SK-N-SH treated with all-trans-retinoic acid at 6 μM for 48 hours (cell line): ENCODE results near the gene DUSP11.
"Not testable (repeated sequence)": the region's sequence is repeated elsewhere in the genome, so short reads cannot be mapped to it uniquely, and the experiment has no call there.

Experiments
- ARNTL ChIP-seq: fragments of 450-650 bp; formaldehyde crosslinking; IDR thresholded peaks from 2 replicates; pipeline ENCODE4 v1.5.0; 2020; ENCODE audit warnings: low read depth, mild to moderate bottlenecking, moderate library complexity, borderline replicate concordance
- OSR1 ChIP-seq: fragments of 250-450 bp; sonication (Bioruptor Pico); IDR thresholded peaks from 2 replicates; pipeline ENCODE4 v1.8.0; 2022; ENCODE audit warnings: moderate library complexity, mild to moderate bottlenecking, inconsistent platforms
- RARB ChIP-seq: fragments of 250-450 bp; sonication (Bioruptor Pico); IDR thresholded peaks from 2 replicates; pipeline ENCODE4 v1.8.0; 2021; ENCODE audit warnings: mild to moderate bottlenecking, moderate library complexity
- ZFP3 ChIP-seq: fragments of 250-450 bp; sonication (Bioruptor Pico); IDR thresholded peaks from 2 replicates; pipeline ENCODE4 v1.5.0; 2020; ENCODE audit warnings: mild to moderate bottlenecking, moderate library complexity
- ZFP30 ChIP-seq: fragments of 450-650 bp; formaldehyde crosslinking; IDR thresholded peaks from 2 replicates; pipeline ENCODE4 v1.5.0; 2022; ENCODE audit warnings: mild to moderate bottlenecking, moderate library complexity
- ZNF70 ChIP-seq: fragments of 450-650 bp; formaldehyde crosslinking; IDR thresholded peaks from 2 replicates; pipeline ENCODE4 v1.5.0; 2020; ENCODE audit warnings: mild to moderate bottlenecking, moderate library complexity
- ZNF8 ChIP-seq: fragments of 450-650 bp; formaldehyde crosslinking; IDR thresholded peaks from 2 replicates; pipeline ENCODE4 v1.5.0; 2020; ENCODE audit warnings: mild to moderate bottlenecking, moderate library complexity
- TF ChIP-seq, protein P1 (sequence below): fragments of 250-450 bp; sonication (Bioruptor Pico); IDR thresholded peaks from 2 replicates; pipeline ENCODE4 v1.8.0; 2020; ENCODE audit warnings: mild to moderate bottlenecking, moderate library complexity, borderline replicate concordance
- TF ChIP-seq, protein P2 (sequence below): fragments of 250-450 bp; sonication (Bioruptor Pico); IDR thresholded peaks from 2 replicates; pipeline ENCODE4 v1.5.1; 2021; ENCODE audit warnings: mild to moderate bottlenecking, moderate library complexity
- TF ChIP-seq, protein P3 (sequence below): fragments of 250-450 bp; sonication (Bioruptor Pico); IDR thresholded peaks from 2 replicates; pipeline ENCODE4 v1.5.0; 2020; ENCODE audit warnings: mild to moderate bottlenecking, moderate library complexity
- TF ChIP-seq, protein P4 (sequence below): fragments of 250-450 bp; sonication (Bioruptor Pico); IDR thresholded peaks from 2 replicates; pipeline ENCODE4 v1.5.1; 2020; ENCODE audit warnings: low read depth, mild to moderate bottlenecking, moderate library complexity
- TF ChIP-seq, protein P5 (sequence below): fragments of 250-450 bp; sonication (Bioruptor Pico); IDR thresholded peaks from 2 replicates; pipeline ENCODE4 v1.8.0; 2021; ENCODE audit warnings: low read depth, mild to moderate bottlenecking, moderate library complexity, borderline replicate concordance

DNA sequence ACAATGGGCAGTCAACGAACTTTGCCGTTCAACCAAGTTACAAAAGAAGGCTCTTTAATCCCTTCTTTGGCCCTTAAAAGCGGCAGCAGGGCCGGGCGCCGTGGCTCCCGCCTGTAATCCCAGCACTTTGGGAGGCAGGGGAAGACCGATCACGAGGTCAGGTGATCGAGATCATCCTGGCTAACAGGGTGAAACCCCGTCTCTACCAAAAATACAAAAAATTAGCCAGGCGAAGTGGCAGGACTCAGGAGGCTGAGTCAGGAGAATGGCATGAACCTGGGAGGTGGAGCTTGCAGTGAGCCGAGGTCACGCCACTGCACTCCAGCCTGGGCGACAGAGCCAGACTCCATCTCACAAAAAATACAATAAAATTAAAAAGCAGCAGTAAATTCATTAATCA, 3.5 kb upstream of the DUSP11 start:
- not testable (repeated sequence) for TF ChIP-seq ARNTL (CRISPR knock-in tag); ZNF8 (CRISPR knock-in tag); OSR1 (CRISPR knock-in tag); ZFP30 (CRISPR knock-in tag); ZFP3; RARB (CRISPR knock-in tag); ZNF70 (CRISPR knock-in tag)
- TF ChIP-seq, protein P1, sequence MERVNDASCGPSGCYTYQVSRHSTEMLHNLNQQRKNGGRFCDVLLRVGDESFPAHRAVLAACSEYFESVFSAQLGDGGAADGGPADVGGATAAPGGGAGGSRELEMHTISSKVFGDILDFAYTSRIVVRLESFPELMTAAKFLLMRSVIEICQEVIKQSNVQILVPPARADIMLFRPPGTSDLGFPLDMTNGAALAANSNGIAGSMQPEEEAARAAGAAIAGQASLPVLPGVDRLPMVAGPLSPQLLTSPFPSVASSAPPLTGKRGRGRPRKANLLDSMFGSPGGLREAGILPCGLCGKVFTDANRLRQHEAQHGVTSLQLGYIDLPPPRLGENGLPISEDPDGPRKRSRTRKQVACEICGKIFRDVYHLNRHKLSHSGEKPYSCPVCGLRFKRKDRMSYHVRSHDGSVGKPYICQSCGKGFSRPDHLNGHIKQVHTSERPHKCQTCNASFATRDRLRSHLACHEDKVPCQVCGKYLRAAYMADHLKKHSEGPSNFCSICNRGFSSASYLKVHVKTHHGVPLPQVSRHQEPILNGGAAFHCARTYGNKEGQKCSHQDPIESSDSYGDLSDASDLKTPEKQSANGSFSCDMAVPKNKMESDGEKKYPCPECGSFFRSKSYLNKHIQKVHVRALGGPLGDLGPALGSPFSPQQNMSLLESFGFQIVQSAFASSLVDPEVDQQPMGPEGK (CRISPR knock-in tag): not testable (repeated sequence)
- TF ChIP-seq, protein P2, sequence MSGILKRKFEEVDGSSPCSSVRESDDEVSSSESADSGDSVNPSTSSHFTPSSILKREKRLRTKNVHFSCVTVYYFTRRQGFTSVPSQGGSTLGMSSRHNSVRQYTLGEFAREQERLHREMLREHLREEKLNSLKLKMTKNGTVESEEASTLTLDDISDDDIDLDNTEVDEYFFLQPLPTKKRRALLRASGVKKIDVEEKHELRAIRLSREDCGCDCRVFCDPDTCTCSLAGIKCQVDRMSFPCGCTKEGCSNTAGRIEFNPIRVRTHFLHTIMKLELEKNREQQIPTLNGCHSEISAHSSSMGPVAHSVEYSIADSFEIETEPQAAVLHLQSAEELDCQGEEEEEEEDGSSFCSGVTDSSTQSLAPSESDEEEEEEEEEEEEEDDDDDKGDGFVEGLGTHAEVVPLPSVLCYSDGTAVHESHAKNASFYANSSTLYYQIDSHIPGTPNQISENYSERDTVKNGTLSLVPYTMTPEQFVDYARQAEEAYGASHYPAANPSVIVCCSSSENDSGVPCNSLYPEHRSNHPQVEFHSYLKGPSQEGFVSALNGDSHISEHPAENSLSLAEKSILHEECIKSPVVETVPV (CRISPR knock-in tag): not testable (repeated sequence)
- TF ChIP-seq, protein P3, sequence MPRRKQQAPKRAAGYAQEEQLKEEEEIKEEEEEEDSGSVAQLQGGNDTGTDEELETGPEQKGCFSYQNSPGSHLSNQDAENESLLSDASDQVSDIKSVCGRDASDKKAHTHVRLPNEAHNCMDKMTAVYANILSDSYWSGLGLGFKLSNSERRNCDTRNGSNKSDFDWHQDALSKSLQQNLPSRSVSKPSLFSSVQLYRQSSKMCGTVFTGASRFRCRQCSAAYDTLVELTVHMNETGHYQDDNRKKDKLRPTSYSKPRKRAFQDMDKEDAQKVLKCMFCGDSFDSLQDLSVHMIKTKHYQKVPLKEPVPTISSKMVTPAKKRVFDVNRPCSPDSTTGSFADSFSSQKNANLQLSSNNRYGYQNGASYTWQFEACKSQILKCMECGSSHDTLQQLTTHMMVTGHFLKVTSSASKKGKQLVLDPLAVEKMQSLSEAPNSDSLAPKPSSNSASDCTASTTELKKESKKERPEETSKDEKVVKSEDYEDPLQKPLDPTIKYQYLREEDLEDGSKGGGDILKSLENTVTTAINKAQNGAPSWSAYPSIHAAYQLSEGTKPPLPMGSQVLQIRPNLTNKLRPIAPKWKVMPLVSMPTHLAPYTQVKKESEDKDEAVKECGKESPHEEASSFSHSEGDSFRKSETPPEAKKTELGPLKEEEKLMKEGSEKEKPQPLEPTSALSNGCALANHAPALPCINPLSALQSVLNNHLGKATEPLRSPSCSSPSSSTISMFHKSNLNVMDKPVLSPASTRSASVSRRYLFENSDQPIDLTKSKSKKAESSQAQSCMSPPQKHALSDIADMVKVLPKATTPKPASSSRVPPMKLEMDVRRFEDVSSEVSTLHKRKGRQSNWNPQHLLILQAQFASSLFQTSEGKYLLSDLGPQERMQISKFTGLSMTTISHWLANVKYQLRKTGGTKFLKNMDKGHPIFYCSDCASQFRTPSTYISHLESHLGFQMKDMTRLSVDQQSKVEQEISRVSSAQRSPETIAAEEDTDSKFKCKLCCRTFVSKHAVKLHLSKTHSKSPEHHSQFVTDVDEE: not testable (repeated sequence)
- TF ChIP-seq, protein P4, sequence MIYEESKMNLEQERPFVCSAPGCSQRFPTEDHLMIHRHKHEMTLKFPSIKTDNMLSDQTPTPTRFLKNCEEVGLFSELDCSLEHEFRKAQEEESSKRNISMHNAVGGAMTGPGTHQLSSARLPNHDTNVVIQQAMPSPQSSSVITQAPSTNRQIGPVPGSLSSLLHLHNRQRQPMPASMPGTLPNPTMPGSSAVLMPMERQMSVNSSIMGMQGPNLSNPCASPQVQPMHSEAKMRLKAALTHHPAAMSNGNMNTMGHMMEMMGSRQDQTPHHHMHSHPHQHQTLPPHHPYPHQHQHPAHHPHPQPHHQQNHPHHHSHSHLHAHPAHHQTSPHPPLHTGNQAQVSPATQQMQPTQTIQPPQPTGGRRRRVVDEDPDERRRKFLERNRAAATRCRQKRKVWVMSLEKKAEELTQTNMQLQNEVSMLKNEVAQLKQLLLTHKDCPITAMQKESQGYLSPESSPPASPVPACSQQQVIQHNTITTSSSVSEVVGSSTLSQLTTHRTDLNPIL: not testable (repeated sequence)
- TF ChIP-seq, protein P5, sequence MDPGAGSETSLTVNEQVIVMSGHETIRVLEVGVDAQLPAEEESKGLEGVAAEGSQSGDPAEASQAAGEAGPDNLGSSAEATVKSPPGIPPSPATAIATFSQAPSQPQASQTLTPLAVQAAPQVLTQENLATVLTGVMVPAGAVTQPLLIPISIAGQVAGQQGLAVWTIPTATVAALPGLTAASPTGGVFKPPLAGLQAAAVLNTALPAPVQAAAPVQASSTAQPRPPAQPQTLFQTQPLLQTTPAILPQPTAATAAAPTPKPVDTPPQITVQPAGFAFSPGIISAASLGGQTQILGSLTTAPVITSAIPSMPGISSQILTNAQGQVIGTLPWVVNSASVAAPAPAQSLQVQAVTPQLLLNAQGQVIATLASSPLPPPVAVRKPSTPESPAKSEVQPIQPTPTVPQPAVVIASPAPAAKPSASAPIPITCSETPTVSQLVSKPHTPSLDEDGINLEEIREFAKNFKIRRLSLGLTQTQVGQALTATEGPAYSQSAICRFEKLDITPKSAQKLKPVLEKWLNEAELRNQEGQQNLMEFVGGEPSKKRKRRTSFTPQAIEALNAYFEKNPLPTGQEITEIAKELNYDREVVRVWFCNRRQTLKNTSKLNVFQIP (CRISPR knock-in tag): not testable (repeated sequence)
